K562 (cell line): ENCODE measurements around the gene PRKG1.

Experiments
- TF ChIP-seq, protein P1 (sequence below): fragments of 450-650 bp; formaldehyde crosslinking; IDR thresholded peaks from 2 replicates; pipeline ENCODE4 v1.4.0; 2022; ENCODE audit warnings: missing genetic modification characterization
- TF ChIP-seq, protein P2 (sequence below): sonication (generic); formaldehyde crosslinking; IDR thresholded peaks from 2 replicates; pipeline ENCODE4 v1.9.0; 2022; ENCODE audit warnings: mild to moderate bottlenecking, missing genetic modification reagents
- TF ChIP-seq, protein P3 (sequence below), 3 experiments: IDR thresholded peaks in 2 of 3; conservative IDR thresholded peaks in 1 of 3; 2 replicates each; pipeline ENCODE4 v1.5.1; 2011 to 2012; ENCODE audit warnings: low read length in 3 of 3, mild to moderate bottlenecking in 3 of 3, control low read depth in 2 of 3, improper control_type of control experiment in 1 of 3, inconsistent platforms in 1 of 3, low read depth in 1 of 3, mixed read lengths in 1 of 3, moderate library complexity in 1 of 3; ENCODE audit not compliant: insufficient read depth in 2 of 3

DNA sequence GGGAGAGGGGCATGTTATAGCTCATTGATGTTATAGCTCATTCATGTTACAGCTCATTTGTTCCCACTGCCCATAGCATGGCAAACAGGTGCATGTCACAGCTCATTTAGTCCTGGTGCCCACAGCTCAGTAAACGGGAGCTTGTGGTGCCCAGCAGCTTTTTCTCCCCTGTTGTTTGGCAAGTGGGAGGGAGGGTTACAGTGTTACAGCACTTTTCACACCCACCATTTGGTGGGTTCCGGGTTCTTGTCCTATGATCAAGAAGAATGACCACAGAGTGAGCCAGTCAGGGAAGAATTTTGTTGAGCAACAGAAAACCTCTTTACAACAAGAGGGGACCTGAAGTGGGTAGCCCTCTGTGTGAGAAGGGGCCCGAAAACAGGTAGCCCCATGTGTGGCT, 787.9 kb downstream of the PRKG1 start:
- TF ChIP-seq, protein P1, sequence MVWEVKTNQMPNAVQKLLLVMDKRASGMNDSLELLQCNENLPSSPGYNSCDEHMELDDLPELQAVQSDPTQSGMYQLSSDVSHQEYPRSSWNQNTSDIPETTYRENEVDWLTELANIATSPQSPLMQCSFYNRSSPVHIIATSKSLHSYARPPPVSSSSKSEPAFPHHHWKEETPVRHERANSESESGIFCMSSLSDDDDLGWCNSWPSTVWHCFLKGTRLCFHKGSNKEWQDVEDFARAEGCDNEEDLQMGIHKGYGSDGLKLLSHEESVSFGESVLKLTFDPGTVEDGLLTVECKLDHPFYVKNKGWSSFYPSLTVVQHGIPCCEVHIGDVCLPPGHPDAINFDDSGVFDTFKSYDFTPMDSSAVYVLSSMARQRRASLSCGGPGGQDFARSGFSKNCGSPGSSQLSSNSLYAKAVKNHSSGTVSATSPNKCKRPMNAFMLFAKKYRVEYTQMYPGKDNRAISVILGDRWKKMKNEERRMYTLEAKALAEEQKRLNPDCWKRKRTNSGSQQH (CRISPR knock-in tag): no peak
- TF ChIP-seq, protein P2, sequence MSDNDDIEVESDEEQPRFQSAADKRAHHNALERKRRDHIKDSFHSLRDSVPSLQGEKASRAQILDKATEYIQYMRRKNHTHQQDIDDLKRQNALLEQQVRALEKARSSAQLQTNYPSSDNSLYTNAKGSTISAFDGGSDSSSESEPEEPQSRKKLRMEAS (CRISPR knock-in tag): no peak
- TF ChIP-seq, protein P3, sequence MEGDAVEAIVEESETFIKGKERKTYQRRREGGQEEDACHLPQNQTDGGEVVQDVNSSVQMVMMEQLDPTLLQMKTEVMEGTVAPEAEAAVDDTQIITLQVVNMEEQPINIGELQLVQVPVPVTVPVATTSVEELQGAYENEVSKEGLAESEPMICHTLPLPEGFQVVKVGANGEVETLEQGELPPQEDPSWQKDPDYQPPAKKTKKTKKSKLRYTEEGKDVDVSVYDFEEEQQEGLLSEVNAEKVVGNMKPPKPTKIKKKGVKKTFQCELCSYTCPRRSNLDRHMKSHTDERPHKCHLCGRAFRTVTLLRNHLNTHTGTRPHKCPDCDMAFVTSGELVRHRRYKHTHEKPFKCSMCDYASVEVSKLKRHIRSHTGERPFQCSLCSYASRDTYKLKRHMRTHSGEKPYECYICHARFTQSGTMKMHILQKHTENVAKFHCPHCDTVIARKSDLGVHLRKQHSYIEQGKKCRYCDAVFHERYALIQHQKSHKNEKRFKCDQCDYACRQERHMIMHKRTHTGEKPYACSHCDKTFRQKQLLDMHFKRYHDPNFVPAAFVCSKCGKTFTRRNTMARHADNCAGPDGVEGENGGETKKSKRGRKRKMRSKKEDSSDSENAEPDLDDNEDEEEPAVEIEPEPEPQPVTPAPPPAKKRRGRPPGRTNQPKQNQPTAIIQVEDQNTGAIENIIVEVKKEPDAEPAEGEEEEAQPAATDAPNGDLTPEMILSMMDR (IDR thresholded peaks at IDR 0.05 in 2 of 3, conservative IDR thresholded peaks at IDR 0.05 in 1 of 3; ENCODE audit: insufficient read depth in 2 of 3, low read depth in 1 of 3, low read length in 3 of 3): no peak
